Stimulated activated naive CD8-positive, alpha-beta T cell treated with anti-CD3 and anti-CD28 coated beads, Interleukin-15, amount 100 ng/mL, for 72 hours (primary cell): ENCODE results near the gene USP36.
A peak's percentile ranks its signal among the peaks of the same experiment; 100 is the strongest.

Experiments
- ATAC-seq: fragments of 150-1000 bp; cut with Tn5 transposase; 2 replicates; pipeline ENCODE4 v1.10.0; 2021; ENCODE audit warnings: mild to moderate bottlenecking, moderate library complexity
- DNase-seq, 2 donors: peaks; one replicate each; pipeline ENCODE4 v3.0.0; 2021 to 2022
- H3K27ac Mint-ChIP-seq, 2 donors: one replicate each; pipeline ENCODE4 v1.8.0; 2022; ENCODE audit warnings: mild to moderate bottlenecking in 2 of 2, mixed read lengths in 2 of 2, moderate library complexity in 2 of 2
- H3K27me3 Mint-ChIP-seq: one replicate; pipeline ENCODE4 v1.8.0; 2022; ENCODE audit warnings: mixed read lengths
- H3K4me1 Mint-ChIP-seq: one replicate; pipeline ENCODE4 v1.8.0; 2022; ENCODE audit warnings: mild to moderate bottlenecking, mixed read lengths
- H3K4me3 Mint-ChIP-seq, 2 donors: one replicate each; pipeline ENCODE4 v1.8.0; 2022; ENCODE audit warnings: mild to moderate bottlenecking in 2 of 2, mixed read lengths in 2 of 2, moderate library complexity in 1 of 2
- H3K9me3 Mint-ChIP-seq, 2 donors: one replicate each; pipeline ENCODE4 v1.8.0; 2022; ENCODE audit warnings: mixed read lengths in 2 of 2

Gene USP36

DNA sequence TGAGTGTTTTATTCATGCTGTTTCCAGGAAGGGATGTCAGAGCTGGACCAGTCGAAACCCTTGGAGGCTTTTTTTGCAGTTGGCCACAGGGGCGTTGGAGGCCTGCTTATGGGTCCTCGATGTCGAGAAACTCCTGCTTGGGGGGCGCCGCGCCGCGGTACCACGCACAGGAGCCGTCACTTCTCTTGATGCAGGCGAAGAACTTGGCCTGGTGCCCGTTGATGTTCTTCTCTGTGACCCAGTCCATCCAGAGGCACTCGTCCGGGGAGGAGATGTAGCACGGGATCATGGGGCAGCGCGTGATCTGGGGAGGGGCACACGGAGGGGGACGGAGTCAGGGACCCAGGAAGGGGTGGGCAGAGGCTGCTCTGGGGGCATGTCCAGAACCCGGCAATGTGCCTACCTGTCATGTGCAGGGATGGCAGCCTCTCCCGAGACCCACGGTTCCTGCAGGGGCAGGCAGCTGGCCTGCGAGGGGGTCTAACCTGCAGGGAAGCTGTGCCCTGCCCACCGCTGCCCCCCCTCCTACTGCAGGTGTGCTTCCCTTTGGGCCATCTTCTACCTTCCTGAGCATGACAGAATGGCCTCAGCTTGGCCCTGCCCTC, 15.0 kb upstream of the USP36 start:
- Mint-ChIP-seq H3K4me3 (no peak overlapping the region), H3K4me1 (no peaks in the 10 kb centered on the region), H3K9me3 (no peaks in the 10 kb centered on the region), H3K27me3 (no peaks in the 10 kb centered on the region), H3K27ac (peak overlapping the region in 1 of 2 donors; percentile 48)
- DNase-seq (no peak), ATAC-seq (no peak)

DNA sequence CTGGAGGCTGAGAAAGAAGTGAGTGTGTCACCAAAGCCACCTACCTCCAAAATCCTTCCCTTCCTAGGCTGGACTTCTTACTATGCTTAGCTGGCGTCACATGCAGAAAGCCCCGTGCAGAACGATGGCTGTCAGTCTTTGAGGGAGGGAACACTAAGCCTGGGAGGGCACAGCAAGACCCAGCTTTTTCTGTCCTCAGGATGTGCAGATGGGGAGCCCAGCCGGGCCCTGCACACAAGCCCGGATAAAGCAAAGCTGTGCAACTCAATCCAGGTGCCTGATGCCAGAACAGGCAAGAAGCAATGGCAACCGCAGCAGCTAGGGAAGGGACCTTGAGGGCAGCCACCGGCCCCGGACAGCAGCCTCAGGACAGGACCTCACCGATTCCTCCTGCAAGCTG, 13.9 kb upstream of the USP36 start:
- H3K4me1 Mint-ChIP-seq: no peaks in the 10 kb centered on the region
- H3K27ac Mint-ChIP-seq: no peak overlapping the region
- DNase-seq (no peak), ATAC-seq (no peak)
- no peaks in the 10 kb centered on the region for H3K9me3 Mint-ChIP-seq
- H3K4me3 Mint-ChIP-seq: no peak overlapping the region
- H3K27me3 Mint-ChIP-seq: no peaks in the 10 kb centered on the region

DNA sequence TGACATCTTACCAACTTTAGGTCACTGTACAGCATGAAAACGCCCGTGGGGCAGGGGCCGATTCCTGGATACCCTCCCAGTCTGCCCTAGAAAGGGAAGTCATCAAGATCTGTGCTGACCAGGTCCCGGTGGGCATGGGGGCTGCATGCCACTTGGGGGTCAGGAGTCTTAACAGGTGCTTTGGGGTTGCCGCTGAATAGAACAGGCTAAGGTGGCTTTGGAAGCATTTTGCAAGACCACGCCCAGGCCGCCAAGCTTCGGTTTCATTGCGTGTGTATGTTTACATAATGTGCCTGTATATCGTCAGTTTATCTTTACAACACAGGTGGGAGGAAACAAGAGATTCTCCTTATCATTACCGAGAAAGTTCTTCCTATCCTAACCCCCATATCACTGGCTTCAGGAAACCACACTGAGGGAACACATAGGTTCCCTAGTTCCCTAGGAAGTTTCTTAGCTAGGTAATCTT, 13.3 kb upstream of the USP36 start:
- Mint-ChIP-seq H3K4me1 (no peaks in the 10 kb centered on the region), H3K27me3 (no peaks in the 10 kb centered on the region), H3K9me3 (no peaks in the 10 kb centered on the region), H3K4me3 (no peak overlapping the region), H3K27ac (no peak overlapping the region)
- DNase-seq: no peak
- ATAC-seq: no peak

DNA sequence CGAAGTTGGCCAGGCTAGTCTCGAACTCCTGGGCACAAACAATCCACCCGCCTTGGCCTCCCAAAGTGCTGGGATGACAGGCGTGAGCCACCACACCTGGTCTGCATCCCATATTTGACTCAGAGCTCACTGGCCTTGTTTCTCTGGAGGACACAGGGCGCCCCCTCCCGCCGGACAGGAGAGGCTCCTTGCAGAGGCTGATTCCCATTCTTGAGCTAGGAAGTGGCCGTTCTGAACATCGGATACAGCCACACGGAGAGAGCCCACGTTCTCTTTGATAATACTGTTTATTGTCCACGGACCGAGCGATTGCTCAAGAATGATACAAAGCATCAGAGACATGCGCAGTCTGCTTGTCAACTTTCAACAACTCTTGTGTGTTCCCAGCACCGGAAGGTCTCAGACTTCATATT, 12.1 kb upstream of the USP36 start:
- DNase-seq (no peak), ATAC-seq (no peak)
- H3K27me3 Mint-ChIP-seq: no peaks in the 10 kb centered on the region
- H3K4me3 Mint-ChIP-seq: no peak overlapping the region
- no peaks in the 10 kb centered on the region for H3K9me3 Mint-ChIP-seq
- H3K27ac Mint-ChIP-seq: no peak overlapping the region
- no peaks in the 10 kb centered on the region for H3K4me1 Mint-ChIP-seq

DNA sequence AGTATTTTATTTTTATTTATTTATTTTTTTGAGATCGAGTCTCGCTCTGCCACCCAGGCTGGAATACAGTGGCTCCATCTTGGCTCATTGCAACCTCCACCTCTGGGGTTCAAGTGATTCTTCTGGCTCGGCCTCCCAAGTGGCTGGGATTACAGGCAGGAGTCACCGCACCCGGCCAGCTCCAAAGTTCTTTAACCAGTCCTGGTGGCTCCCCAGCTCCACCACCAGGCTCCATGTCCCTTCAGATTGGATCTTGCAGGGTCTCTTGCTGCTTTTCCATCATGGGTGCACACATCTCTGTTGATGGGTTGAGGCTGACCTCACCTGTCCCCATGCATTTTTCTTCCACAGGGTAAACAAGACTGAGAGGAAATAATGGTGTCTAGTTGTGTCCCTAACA, 8.4 kb upstream of the USP36 start:
- no peak overlapping the region for H3K4me3 Mint-ChIP-seq
- H3K9me3 Mint-ChIP-seq: no peaks in the 10 kb centered on the region
- H3K27me3 Mint-ChIP-seq: no peaks in the 10 kb centered on the region
- peaks cover 7% of the 10 kb centered on the region for H3K4me1 Mint-ChIP-seq
- H3K27ac Mint-ChIP-seq: no peak overlapping the region
- ATAC-seq (no peak), DNase-seq (no peak)

DNA sequence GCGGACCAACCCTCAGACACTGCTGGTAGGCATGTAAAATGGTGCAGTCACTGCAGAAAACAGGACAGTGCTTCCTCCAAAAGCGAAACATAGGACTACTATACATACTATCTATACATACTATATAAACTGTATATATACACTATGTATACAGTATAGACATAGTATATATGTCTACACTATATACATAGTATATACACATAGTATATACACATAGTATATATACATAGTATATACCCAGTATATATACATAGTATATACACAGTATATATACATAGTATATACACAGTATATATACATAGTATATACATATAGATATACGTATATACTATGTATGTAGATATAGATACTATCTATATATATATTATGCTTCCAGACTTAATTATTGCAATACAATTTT, 6.4 kb upstream of the USP36 start:
- H3K27me3 Mint-ChIP-seq: no peaks in the 10 kb centered on the region
- no peak overlapping the region for H3K4me3 Mint-ChIP-seq
- no peak overlapping the region for H3K27ac Mint-ChIP-seq

DNA sequence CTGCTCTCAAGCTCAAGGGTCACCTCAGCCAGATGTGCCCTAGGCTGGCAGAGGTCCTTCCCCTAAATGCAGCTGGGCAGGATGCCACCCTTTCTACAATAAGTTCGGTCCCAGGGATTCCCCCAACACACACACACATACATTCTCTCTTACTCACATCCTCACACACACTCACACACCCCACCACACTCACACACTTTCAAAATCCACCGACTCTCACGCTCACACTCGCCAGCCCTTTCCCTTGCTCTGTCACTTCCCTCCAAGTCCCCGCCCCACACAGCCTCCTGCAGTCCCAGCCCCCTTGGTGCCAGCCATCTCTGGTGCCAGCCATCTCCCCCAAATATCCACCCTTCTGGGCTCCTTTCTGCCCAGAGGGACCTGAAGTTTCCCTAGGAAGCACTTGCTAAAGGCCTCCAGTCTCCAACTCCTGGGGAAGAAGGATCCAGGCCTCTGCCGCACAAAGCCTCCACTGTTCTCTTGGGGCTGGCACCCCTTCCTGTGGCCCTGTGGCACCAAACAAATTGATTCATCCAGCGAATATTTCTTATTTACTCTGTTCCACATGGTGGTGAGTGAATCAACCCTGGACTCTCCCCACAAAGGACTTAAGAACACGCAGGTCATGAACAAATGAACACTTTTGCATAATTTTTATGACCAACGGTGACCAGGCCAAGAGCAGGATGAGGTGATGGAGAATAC, 3.8 kb upstream of the USP36 start:
- Mint-ChIP-seq H3K9me3 (no peaks in the 10 kb centered on the region), H3K4me3 (no peak overlapping the region), H3K27ac (no peak overlapping the region)

More for the DNA sequence above, 6.4 kb upstream of the USP36 start:
- DNase-seq (no peak), ATAC-seq (no peak)
- H3K9me3 Mint-ChIP-seq: no peaks in the 10 kb centered on the region
- H3K4me1 Mint-ChIP-seq: peaks cover 21% of the 10 kb centered on the region

DNA sequence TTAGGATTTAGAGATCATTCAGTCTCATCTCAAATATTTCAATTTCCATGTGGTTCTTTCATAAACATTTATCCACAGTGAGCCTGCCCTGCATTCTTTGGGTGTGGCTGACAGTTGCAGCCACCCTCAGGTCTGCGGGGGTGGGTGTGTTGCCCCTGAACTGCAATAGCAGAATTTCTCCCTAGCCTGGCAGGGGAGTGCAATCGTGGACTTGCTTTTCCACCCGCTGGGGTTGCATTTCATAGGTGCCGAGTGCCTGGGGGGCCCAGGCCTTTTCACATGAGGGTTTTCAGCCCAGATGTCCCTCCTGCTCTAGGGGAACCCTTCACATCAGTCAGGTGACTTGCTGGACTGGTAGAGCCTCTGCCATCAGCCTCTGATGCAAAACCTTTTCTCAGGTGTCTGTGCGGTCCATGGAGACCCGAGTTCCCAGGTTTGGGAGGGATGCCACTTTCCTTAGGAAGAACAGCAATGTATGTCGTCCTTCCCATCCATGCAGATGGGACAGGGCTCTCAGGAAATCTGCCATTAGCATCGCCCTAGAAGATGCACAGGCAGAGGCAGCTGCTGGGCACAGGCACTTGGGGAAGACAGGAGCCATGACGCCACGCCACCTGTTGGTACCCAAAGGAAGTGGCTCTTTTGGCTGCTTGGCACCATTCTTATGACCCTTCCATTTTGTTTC, 2.4 kb upstream of the USP36 start:
- no peak for ATAC-seq
- DNase-seq: peak; percentile 50 to 61
- Mint-ChIP-seq H3K4me1 (peaks cover 38% of the 10 kb centered on the region), H3K27me3 (no peaks in the 10 kb centered on the region), H3K27ac (peak overlapping the region in 1 of 2 donors; percentile 80), H3K4me3 (peak overlapping the region in 1 of 2 donors; percentile 22), H3K9me3 (no peaks in the 10 kb centered on the region)

More for the DNA sequence above, 3.8 kb upstream of the USP36 start:
- H3K4me1 Mint-ChIP-seq: peaks cover 23% of the 10 kb centered on the region
- no peak for ATAC-seq
- H3K27me3 Mint-ChIP-seq: no peaks in the 10 kb centered on the region
- DNase-seq: no peak

DNA sequence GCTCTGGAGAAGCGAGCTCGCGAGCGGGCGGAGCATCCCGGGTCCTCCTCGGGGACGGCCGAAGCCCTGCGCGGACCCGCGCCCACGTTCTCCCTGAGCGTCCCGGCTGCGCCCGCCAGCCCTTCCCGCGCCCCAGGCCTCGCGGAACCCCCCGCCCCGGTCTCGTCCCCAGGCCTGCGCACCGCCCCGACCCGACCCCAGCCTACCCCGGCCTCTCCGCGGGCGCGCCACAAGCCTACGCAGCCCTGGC, 159 bp downstream of the USP36 start:
- ATAC-seq (no peak), DNase-seq (no peak)
- Mint-ChIP-seq H3K27ac (peak overlapping the region; percentile 97 to 99), H3K27me3 (no peaks in the 10 kb centered on the region), H3K9me3 (no peaks in the 10 kb centered on the region), H3K4me1 (peaks cover 47% of the 10 kb centered on the region), H3K4me3 (peak overlapping the region; percentile 77 to 92)

DNA sequence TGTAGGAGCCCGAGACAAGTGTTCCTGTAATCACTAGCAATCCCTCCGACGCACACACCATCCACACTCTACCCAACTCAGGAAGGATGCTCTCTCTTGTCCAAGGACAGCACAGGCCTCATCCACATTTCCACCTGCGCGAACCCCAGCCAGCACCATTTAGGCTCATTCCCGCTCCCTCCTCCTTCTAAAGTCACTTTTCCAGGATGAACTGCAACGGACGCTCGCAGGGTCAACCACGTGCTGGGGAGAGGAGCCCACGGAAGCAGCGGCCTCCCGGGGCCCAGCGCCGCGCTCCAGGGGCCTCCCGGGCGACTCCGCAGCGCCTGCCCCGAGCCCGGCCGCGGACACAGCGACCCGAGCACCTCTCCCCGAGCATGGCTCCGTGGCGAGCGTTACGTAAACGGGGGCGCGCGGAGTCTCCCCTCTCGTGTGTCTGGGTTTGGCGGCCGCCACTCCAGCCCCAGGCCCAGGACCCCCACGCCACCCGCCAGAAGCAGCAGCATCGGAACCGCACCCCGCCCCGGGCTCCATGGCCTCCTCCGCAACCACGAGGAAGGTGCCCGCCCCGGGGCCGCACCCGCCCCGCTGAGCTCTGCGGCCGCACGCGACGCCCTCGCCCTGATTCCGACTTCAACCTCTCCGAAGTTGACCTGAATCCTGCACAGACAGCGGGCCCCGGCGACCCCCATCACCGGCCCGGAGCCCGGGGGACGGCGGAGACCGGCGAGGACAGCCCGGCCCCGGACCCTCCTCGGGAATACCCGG, 668 bp downstream of the USP36 start:
- DNase-seq (peak; percentile 60 to 65), ATAC-seq (peak; percentile 43)
- H3K27ac Mint-ChIP-seq: peak overlapping the region; percentile 79 to 99
- no peaks in the 10 kb centered on the region for H3K9me3 Mint-ChIP-seq
- peak overlapping the region; percentile 77 to 95 for H3K4me3 Mint-ChIP-seq
- H3K4me1 Mint-ChIP-seq: peaks cover 47% of the 10 kb centered on the region
- no peaks in the 10 kb centered on the region for H3K27me3 Mint-ChIP-seq

DNA sequence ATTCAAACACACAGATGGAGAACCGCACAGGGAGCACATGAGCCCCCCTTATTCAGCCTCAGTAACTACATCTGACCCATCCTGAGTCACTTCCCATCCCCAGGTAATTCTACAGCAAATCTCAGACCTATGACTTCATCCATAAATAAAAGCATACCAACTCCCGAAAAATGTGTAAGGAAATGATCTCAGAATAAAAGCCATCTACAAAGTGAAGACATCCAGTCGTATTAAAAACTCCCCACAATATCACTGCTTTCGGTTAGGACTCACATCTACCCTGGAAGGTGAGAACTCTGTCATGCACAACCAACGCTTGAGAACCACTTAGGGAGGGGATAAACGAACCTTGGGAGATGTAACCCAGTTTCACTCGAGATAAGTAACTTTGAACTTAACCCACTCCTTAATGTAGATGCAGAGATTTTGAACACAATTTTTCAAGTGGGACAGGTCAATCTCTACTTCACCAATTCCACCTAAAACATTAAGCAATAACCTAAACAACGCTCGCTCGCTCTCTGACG, 1.3 kb downstream of the USP36 start:
- DNase-seq (no peak), ATAC-seq (no peak)
- H3K27me3 Mint-ChIP-seq: no peaks in the 10 kb centered on the region
- peaks cover 43% of the 10 kb centered on the region for H3K4me1 Mint-ChIP-seq
- H3K4me3 Mint-ChIP-seq: peak overlapping the region; percentile 77 to 95
- H3K27ac Mint-ChIP-seq: peak overlapping the region; percentile 36 to 97
- no peaks in the 10 kb centered on the region for H3K9me3 Mint-ChIP-seq

DNA sequence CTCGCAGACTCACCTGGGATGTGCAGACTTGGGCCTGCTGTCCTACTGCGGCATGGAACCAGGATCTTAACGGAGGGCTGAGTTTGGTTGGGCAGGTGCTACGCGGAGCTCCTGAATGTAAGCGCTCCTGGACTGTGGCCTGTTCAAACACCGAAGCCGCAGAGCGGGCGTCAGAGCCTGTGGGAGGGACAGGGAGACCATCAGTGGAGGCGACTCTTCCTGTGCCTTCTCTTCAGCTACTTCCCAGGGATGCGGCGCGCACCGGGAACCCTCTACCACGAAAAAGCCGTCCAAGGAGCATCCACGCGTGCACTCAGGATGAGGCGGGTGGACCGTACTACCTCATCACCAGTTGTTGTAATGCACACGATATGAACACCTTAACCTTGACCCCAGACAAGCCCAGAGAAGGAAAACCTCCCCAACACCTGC, 2.0 kb downstream of the USP36 start:
- H3K27ac Mint-ChIP-seq: peak overlapping the region in 1 of 2 donors; percentile 59
- DNase-seq (no peak), ATAC-seq (no peak)
- peak overlapping the region; percentile 77 to 95 for H3K4me3 Mint-ChIP-seq
- H3K4me1 Mint-ChIP-seq: peaks cover 36% of the 10 kb centered on the region
- no peaks in the 10 kb centered on the region for H3K27me3 Mint-ChIP-seq
- H3K9me3 Mint-ChIP-seq: no peaks in the 10 kb centered on the region

DNA sequence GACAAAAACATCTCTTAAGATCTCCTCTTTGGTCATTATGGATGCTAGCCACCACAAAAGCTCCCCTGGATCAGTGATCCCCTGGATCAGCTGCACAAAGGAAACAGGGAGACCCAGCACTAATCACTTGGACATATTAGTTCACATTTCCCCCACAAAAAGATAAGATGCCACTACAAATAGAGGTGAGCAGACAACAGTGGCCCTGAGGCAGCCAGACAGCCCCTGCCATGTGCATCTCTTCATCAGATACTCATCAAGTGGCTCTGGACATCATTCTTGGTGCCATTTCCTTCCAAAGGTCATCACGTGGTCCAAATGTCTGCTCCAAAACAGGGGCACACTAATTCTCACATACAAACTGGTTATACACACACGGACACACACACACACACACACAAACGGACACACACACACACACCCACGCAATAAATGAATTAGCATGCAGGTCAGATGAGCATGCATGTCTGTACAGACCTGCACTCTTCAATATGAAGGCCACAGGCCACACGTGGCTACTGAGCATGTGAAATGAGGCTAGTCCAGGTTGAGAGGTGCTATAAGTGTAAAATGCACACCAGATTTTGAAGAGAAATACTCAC, 4.1 kb downstream of the USP36 start:
- ATAC-seq: no peak
- H3K9me3 Mint-ChIP-seq: no peaks in the 10 kb centered on the region
- no peaks in the 10 kb centered on the region for H3K27me3 Mint-ChIP-seq
- no peak for DNase-seq
- peak overlapping the region in 1 of 2 donors; percentile 21 for H3K27ac Mint-ChIP-seq
- H3K4me3 Mint-ChIP-seq: no peak overlapping the region
- H3K4me1 Mint-ChIP-seq: peaks cover 31% of the 10 kb centered on the region

DNA sequence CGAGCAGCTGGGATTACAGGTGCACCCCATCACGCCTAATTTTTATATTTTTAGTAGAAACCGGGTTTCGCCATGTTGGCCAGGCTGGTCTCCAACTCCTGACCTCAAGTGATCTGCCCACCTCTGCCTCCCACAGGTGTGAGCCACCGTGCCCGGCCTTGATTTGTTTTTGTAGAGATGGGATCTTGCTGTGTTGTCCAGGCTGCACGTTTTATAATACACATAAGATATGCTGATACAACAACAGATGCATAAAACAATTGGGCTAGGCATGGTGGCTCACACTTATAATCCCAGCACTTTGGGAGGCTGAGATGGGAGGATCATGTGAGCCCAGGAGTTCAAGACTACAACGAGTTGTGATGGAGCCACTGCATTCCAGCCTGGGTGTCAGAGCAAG, 6.0 kb downstream of the USP36 start:
- Mint-ChIP-seq H3K9me3 (no peaks in the 10 kb centered on the region), H3K4me1 (peaks cover 30% of the 10 kb centered on the region), H3K27me3 (no peaks in the 10 kb centered on the region), H3K27ac (no peak overlapping the region), H3K4me3 (no peak overlapping the region)
- DNase-seq (no peak), ATAC-seq (no peak)

DNA sequence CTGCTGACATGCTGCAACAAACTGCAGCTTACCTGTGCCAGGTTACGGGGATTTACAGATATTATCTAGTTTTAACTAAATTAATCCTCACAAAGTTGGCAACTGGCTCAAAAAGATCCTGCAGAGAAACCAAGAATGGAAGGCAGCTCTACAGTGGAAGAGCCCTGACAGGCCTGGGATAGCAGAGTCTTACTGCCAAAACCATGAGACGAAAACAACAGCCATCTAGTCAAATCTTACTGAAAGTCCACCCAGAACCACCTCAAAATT, 8.1 kb downstream of the USP36 start:
- ATAC-seq (no peak), DNase-seq (no peak)
- peaks cover 17% of the 10 kb centered on the region for H3K4me1 Mint-ChIP-seq
- H3K4me3 Mint-ChIP-seq: no peak overlapping the region
- no peaks in the 10 kb centered on the region for H3K9me3 Mint-ChIP-seq
- no peaks in the 10 kb centered on the region for H3K27me3 Mint-ChIP-seq
- H3K27ac Mint-ChIP-seq: peak overlapping the region in 1 of 2 donors; percentile 22
